CD4-positive, alpha-beta T cell treated with Interferon gamma for 1 hour (primary cell): ENCODE measurements around the gene FZD2.

Experiments used
- DNase-seq: peaks from one replicate; pipeline ENCODE4 v3.0.0-alpha.2; 2020

FZD2 gene

GRCh38 chr17:44608727-44609435 lies 51.6 kb downstream of the FZD2 start:
- no peak for DNase-seq

- DNase-seq = no peak
These were observed 53.0 kb downstream of the FZD2 start for GRCh38 chr17:44610331-44610730.
